ENCODE data around the gene JMJD8. TPM values are rescaled to one million over a fixed set of nuclear protein-coding genes. Genes with fewer than 3 reads are reported as not detected.

The JMJD8 gene
- total RNA-seq, 1 experiment from 2014 or later, result 33.4 TPM

- no peak for TF ChIP-seq CTCF (IDR thresholded peaks at IDR 0.05; ENCODE audit: unreplicated experiment)
- intact Hi-C loops (cut with micrococcal nuclease), result no loop called here
- Mint-ChIP-seq H3K27me3 (ENCODE audit: insufficient read depth, unreplicated experiment) (no peaks in the 10 kb centered on the region), H3K9me3 (ENCODE audit: unreplicated experiment) (no peaks in the 10 kb centered on the region), H3K4me3 (ENCODE audit: unreplicated experiment) (peak overlapping the region; percentile 14), H3K27ac (ENCODE audit: low read depth, unreplicated experiment) (no peak overlapping the region), H3K36me3 (ENCODE audit: insufficient read depth, unreplicated experiment) (peaks cover 51% of the 10 kb centered on the region), H3K4me1 (ENCODE audit: insufficient read depth, unreplicated experiment) (no peaks in the 10 kb centered on the region)
- ChIA-PET CTCF (interaction anchor here (0.8 kb wide), 1 partner anchor 9 kb away, joined by 5 read pairs; the partner anchor contains the start of gene RHOT2), POLR2A (interaction anchor here (0.6 to 2.0 kb wide), 6 partner anchors 9 to 84 kb away, joined by 3 to 17 read pairs (median 4); partner anchors contain the start of genes ANTKMT, RHOT2 and WDR24)
- BruUV-seq (replicated peaks), result no TSS peak
- peak; percentile 91 for DNase-seq (ENCODE audit: unreplicated experiment)
Measured at GRCh38 chr16:676913-677312, 7.2 kb downstream of the JMJD8 start.

- Mint-ChIP-seq H3K36me3 (ENCODE audit: insufficient read depth, unreplicated experiment) (peaks cover 49% of the 10 kb centered on the region), H3K4me3 (ENCODE audit: unreplicated experiment) (peak overlapping the region; percentile 14), H3K9me3 (ENCODE audit: unreplicated experiment) (no peaks in the 10 kb centered on the region), H3K4me1 (ENCODE audit: insufficient read depth, unreplicated experiment) (no peaks in the 10 kb centered on the region), H3K27me3 (ENCODE audit: insufficient read depth, unreplicated experiment) (no peaks in the 10 kb centered on the region), H3K27ac (ENCODE audit: low read depth, unreplicated experiment) (no peak overlapping the region)
- no TSS peak for BruUV-seq (replicated peaks)
- TF ChIP-seq CTCF (IDR thresholded peaks at IDR 0.05; ENCODE audit: unreplicated experiment), result no peak
- ChIA-PET POLR2A (interaction anchor here (0.6 to 2.0 kb wide), 7 partner anchors 9 to 83 kb away, joined by 3 to 17 read pairs (median 3); partner anchors contain the start of genes ANTKMT, RHOT2 and WDR24), CTCF (interaction anchor here (0.6 to 0.8 kb wide), 4 partner anchors 9 to 117 kb away, joined by 3 to 5 read pairs (median 3); partner anchors contain the start of gene RHOT2)
- DNase-seq (ENCODE audit: unreplicated experiment), result no peak
- intact Hi-C loops (cut with micrococcal nuclease), result no loop called here
Measured at GRCh38 chr16:676565-676902, 7.6 kb downstream of the JMJD8 start.

- H3K27ac Mint-ChIP-seq (ENCODE audit: low read depth, unreplicated experiment), result no peak overlapping the region
- POLR2A ChIA-PET, result interaction anchor here (0.6 to 2.0 kb wide), 11 partner anchors 8 to 86 kb away, joined by 3 to 17 read pairs (median 3); partner anchors contain the start of genes ANTKMT, JMJD8, RAB40C and RHOT2
- DNase-seq (ENCODE audit: unreplicated experiment), result no peak
- BruUV-seq (replicated peaks), result no TSS peak
- H3K27me3 Mint-ChIP-seq (ENCODE audit: insufficient read depth, unreplicated experiment), result no peaks in the 10 kb centered on the region
- no peaks in the 10 kb centered on the region for H3K4me1 Mint-ChIP-seq (ENCODE audit: insufficient read depth, unreplicated experiment)
- H3K4me3 Mint-ChIP-seq (ENCODE audit: unreplicated experiment), result no peak overlapping the region
- no peaks in the 10 kb centered on the region for H3K9me3 Mint-ChIP-seq (ENCODE audit: unreplicated experiment)
- CTCF ChIA-PET, result interaction anchor here (0.6 to 0.8 kb wide), 4 partner anchors 8 to 117 kb away, joined by 3 to 5 read pairs (median 3); partner anchors contain the start of gene RHOT2
- H3K36me3 Mint-ChIP-seq (ENCODE audit: insufficient read depth, unreplicated experiment), result peaks cover 49% of the 10 kb centered on the region
- intact Hi-C loops (cut with micrococcal nuclease), result no loop called here
- TF ChIP-seq CTCF (IDR thresholded peaks at IDR 0.05; ENCODE audit: unreplicated experiment), result no peak
Measured at GRCh38 chr16:675884-676564, 8.1 kb downstream of the JMJD8 start.

- POLR2A ChIA-PET, result interaction anchor here (0.6 to 2.0 kb wide), 9 partner anchors 9 to 85 kb away, joined by 3 to 17 read pairs (median 3); partner anchors contain the start of genes JMJD8, RAB40C, WDR24 and WDR90
- no peak for TF ChIP-seq CTCF (IDR thresholded peaks at IDR 0.05; ENCODE audit: unreplicated experiment)
- H3K27ac Mint-ChIP-seq (ENCODE audit: low read depth, unreplicated experiment), result no peak within 1 kb of the TSS
Measured at GRCh38 chr16:674968-675883, 8.9 kb downstream of the JMJD8 start, which contains the start of gene RHBDL1. Gene RHBDL1, plus strand, starts transcription at chr16:675671. Its CDS starts 120 bp downstream, at chr16:675791.

More at GRCh38 chr16:674968-675883, 8.9 kb downstream of the JMJD8 start, which contains the start of gene RHBDL1:
- no peaks in the 10 kb centered on the region for H3K9me3 Mint-ChIP-seq (ENCODE audit: unreplicated experiment)
- BruUV-seq (replicated peaks), result no TSS peak
- H3K36me3 Mint-ChIP-seq (ENCODE audit: insufficient read depth, unreplicated experiment), result peaks cover 47% of the 10 kb centered on the region
- H3K4me1 Mint-ChIP-seq (ENCODE audit: insufficient read depth, unreplicated experiment), result no peaks in the 10 kb centered on the region
- H3K27me3 Mint-ChIP-seq (ENCODE audit: insufficient read depth, unreplicated experiment), result no peaks in the 10 kb centered on the region
- no peak for DNase-seq (ENCODE audit: unreplicated experiment)
- intact Hi-C loops (cut with micrococcal nuclease), result no loop called here
- no peak within 1 kb of the TSS for H3K4me3 Mint-ChIP-seq (ENCODE audit: unreplicated experiment)
- CTCF ChIA-PET, result no interaction called here

All from MCF 10A (cell line).